ENCODE results near the gene CA5A.
"Not testable (repeated sequence)": the region's sequence is repeated elsewhere in the genome, so short reads cannot be mapped to it uniquely, and the experiment has no call there.

GRCh38 chr16:87885371-87885967 is 50.9 kb downstream of the CA5A start:
- TF ChIP-seq CTCF (IDR thresholded peaks at IDR 0.05; ENCODE audit: poor library complexity); EZH2phosphoT487 (IDR thresholded peaks at IDR 0.05; ENCODE audit: low read depth, severe bottlenecking, unreplicated experiment): not testable (repeated sequence)
